Astrocyte (in vitro differentiated cells and primary cell): Measurements from ENCODE around the gene CHCHD6. TPM values are rescaled to one million over a fixed set of nuclear protein-coding genes. Genes with fewer than 3 reads are reported as not detected.

Experiments
- DNase-seq: peaks from one replicate; pipeline ENCODE4 v3.0.0-alpha.2; 2010; ENCODE audit warnings: low read depth
- FAIRE-seq: peaks from 2 replicates; lab custom pipeline; 2011; peaks lifted over from hg19 to GRCh38; lab: Jason Lieb, UNC
- H2AFZ ChIP-seq: 2 replicates; pipeline ENCODE4 v1.6.0; 2012; ENCODE audit warnings: low read depth, low read length, inconsistent platforms
- H3K27ac ChIP-seq: 2 replicates; pipeline ENCODE4 v1.5.1; 2011; ENCODE audit warnings: low read depth, low read length, inconsistent platforms
- H3K27me3 ChIP-seq: 2 replicates; pipeline ENCODE4 v1.6.0; 2011; ENCODE audit warnings: low read length, inconsistent platforms; ENCODE audit not compliant: insufficient read depth
- H3K36me3 ChIP-seq: 2 replicates; pipeline ENCODE4 v1.5.1; 2011; ENCODE audit warnings: low read length, inconsistent platforms; ENCODE audit not compliant: insufficient read depth
- H3K4me1 ChIP-seq: 2 replicates; pipeline ENCODE4 v1.5.1; 2011; ENCODE audit warnings: low read length, inconsistent platforms; ENCODE audit not compliant: insufficient read depth
- H3K4me2 ChIP-seq: 2 replicates; pipeline ENCODE4 v1.6.0; 2012; ENCODE audit warnings: low read length, inconsistent platforms
- H3K4me3 ChIP-seq: 2 replicates; pipeline ENCODE4 v1.5.1; 2011; ENCODE audit warnings: low read depth, mild to moderate bottlenecking, low read length, inconsistent platforms; ENCODE audit not compliant: insufficient read depth
- H3K79me2 ChIP-seq: 2 replicates; pipeline ENCODE4 v1.6.0; 2012; ENCODE audit warnings: mild to moderate bottlenecking, low read length, inconsistent platforms; ENCODE audit not compliant: insufficient read depth
- H3K9ac ChIP-seq: 2 replicates; pipeline ENCODE4 v1.6.0; 2012; ENCODE audit warnings: mild to moderate bottlenecking, low read length, inconsistent platforms
- H3K9me3 ChIP-seq: 2 replicates; pipeline ENCODE4 v1.5.1; 2012; ENCODE audit warnings: low read depth, mild to moderate bottlenecking, low read length, inconsistent platforms; ENCODE audit not compliant: insufficient read depth
- H4K20me1 ChIP-seq: 2 replicates; pipeline ENCODE4 v1.6.0; 2012; ENCODE audit warnings: low read length, inconsistent platforms; ENCODE audit not compliant: insufficient read depth
- H3K27ac Mint-ChIP-seq: one replicate; pipeline ENCODE4 v1.8.0; 2021; ENCODE audit warnings: mild to moderate bottlenecking, mixed read lengths; ENCODE audit not compliant: unreplicated experiment
- H3K27me3 Mint-ChIP-seq: one replicate; pipeline ENCODE4 v1.8.0; 2021; ENCODE audit warnings: low read depth, mixed read lengths; ENCODE audit not compliant: unreplicated experiment
- H3K36me3 Mint-ChIP-seq: one replicate; pipeline ENCODE4 v1.8.0; 2021; ENCODE audit warnings: low read depth, mixed read lengths; ENCODE audit not compliant: unreplicated experiment
- H3K4me1 Mint-ChIP-seq: one replicate; pipeline ENCODE4 v1.8.0; 2021; ENCODE audit warnings: low read depth, mixed read lengths; ENCODE audit not compliant: unreplicated experiment
- H3K4me3 Mint-ChIP-seq: one replicate; pipeline ENCODE4 v1.8.0; 2021; ENCODE audit warnings: mild to moderate bottlenecking, moderate library complexity, mixed read lengths; ENCODE audit not compliant: unreplicated experiment
- H3K9me3 Mint-ChIP-seq: one replicate; pipeline ENCODE4 v1.8.0; 2021; ENCODE audit warnings: mild to moderate bottlenecking, mixed read lengths; ENCODE audit not compliant: unreplicated experiment
- EZH2 ChIP-seq: IDR thresholded peaks from 2 replicates; pipeline ENCODE4 v1.6.1; 2012; ENCODE audit warnings: mild to moderate bottlenecking, low read length, inconsistent platforms; ENCODE audit not compliant: insufficient read depth
- total RNA-seq: library from RNA; stranded (reverse); gene quantifications from 2 replicates; pipeline ENCODE4 v1.2.1, GENCODE V29; 2021
- TF ChIP-seq, protein P1 (sequence below): IDR thresholded peaks from 2 replicates; pipeline ENCODE4 v1.5.1; 2011; ENCODE audit warnings: low read depth, mild to moderate bottlenecking, inconsistent platforms, low read length, moderate library complexity; ENCODE audit not compliant: insufficient read depth

CHCHD6 gene
- total RNA-seq, 1 donor from 2014 or later, result 21.1 TPM

DNA sequence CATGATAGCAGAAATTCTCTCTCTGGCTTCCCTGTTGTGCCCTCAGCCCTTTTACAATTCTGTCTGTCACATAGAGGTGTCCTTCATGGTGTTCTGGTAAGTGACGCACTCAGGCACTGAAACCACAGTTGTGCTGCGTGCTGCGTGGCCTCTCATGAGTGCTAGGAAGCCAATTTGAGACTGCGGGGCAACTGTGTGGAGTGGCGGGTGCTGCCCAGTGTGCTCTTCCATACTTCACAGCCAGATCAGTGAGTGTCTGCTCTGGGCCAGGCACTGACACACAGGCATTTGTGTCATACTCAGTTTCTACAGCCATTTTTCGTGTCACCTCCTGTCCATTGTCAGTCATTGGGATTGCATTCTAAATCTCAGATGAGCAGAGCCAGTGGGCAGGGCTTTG is 145.7 kb downstream of the CHCHD6 start:
- Mint-ChIP-seq H3K27ac (peak overlapping the region; percentile 81), H3K9me3 (no peaks in the 10 kb centered on the region), H3K36me3 (no peaks in the 10 kb centered on the region), H3K27me3 (peaks cover 3% of the 10 kb centered on the region), H3K4me1 (peaks cover 26% of the 10 kb centered on the region), H3K4me3 (no peak overlapping the region)
- Histone ChIP-seq H3K79me2 (no peaks in the 10 kb centered on the region), H3K27ac (no peak overlapping the region), H3K27me3 (no peaks in the 10 kb centered on the region), H3K4me1 (peaks cover 12% of the 10 kb centered on the region), H3K36me3 (no peaks in the 10 kb centered on the region), H3K4me3 (no peak overlapping the region), H3K9me3 (no peaks in the 10 kb centered on the region), H3K9ac (no peak overlapping the region), H4K20me1 (peaks cover 4% of the 10 kb centered on the region), H3K4me2 (no peak overlapping the region), H2AFZ (no peak overlapping the region)
- no peak for TF ChIP-seq EZH2
- TF ChIP-seq, protein P1, sequence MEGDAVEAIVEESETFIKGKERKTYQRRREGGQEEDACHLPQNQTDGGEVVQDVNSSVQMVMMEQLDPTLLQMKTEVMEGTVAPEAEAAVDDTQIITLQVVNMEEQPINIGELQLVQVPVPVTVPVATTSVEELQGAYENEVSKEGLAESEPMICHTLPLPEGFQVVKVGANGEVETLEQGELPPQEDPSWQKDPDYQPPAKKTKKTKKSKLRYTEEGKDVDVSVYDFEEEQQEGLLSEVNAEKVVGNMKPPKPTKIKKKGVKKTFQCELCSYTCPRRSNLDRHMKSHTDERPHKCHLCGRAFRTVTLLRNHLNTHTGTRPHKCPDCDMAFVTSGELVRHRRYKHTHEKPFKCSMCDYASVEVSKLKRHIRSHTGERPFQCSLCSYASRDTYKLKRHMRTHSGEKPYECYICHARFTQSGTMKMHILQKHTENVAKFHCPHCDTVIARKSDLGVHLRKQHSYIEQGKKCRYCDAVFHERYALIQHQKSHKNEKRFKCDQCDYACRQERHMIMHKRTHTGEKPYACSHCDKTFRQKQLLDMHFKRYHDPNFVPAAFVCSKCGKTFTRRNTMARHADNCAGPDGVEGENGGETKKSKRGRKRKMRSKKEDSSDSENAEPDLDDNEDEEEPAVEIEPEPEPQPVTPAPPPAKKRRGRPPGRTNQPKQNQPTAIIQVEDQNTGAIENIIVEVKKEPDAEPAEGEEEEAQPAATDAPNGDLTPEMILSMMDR, result no peak
- FAIRE-seq, result no peak
- DNase-seq, result no peak

DNA sequence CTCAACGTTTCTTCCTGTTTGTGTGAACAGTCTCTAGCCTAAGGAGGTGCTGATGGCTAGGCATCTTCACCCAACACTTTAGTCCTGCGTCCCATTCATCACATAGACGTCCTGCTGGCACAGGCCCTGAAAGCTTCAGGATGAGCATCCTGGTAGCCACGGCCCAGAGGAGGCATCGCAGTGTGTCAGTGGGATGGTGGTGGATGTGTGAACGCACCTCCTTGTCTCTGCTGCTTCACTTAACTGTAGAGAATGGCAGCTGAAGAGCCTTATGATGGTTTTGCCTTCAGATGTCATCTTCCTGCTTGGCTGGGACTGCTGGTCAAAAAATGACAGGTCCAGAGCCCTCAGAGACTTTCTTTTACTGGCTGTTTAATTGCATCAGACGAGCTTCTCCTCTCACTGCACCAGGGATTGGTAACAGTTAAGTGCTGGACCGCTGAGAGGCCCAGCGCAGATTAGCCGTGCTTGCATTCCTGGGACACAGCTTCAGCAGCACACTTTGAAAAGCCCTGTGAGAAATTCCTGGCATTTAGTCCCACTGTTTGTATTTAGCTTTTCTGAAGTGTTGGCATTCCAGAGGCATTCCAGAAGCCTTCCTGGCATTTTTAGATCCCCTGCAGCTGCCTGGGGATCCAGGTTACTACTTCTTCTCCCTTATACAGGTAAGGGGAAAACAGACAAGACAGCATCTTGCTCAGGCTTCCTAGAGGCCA is 146.5 kb downstream of the CHCHD6 start:
- TF ChIP-seq, protein P1, result no peak
- TF ChIP-seq EZH2, result no peak
- Histone ChIP-seq H3K4me1 (peaks cover 12% of the 10 kb centered on the region), H2AFZ (no peak overlapping the region), H4K20me1 (peaks cover 3% of the 10 kb centered on the region), H3K79me2 (no peaks in the 10 kb centered on the region), H3K27ac (no peak overlapping the region), H3K4me3 (no peak overlapping the region), H3K4me2 (peak overlapping the region; percentile 1), H3K9ac (no peak overlapping the region), H3K27me3 (no peaks in the 10 kb centered on the region), H3K9me3 (no peaks in the 10 kb centered on the region), H3K36me3 (no peaks in the 10 kb centered on the region)
- peaks cover 5% of the 10 kb centered on the region for H3K36me3 Mint-ChIP-seq
- H3K4me1 Mint-ChIP-seq, result peaks cover 25% of the 10 kb centered on the region
- peak overlapping the region; percentile 81 for H3K27ac Mint-ChIP-seq
- no peak overlapping the region for H3K4me3 Mint-ChIP-seq
- peaks cover 5% of the 10 kb centered on the region for H3K27me3 Mint-ChIP-seq
- DNase-seq (peak; percentile 74), FAIRE-seq (peak; percentile 37)
- H3K9me3 Mint-ChIP-seq, result no peaks in the 10 kb centered on the region

DNA sequence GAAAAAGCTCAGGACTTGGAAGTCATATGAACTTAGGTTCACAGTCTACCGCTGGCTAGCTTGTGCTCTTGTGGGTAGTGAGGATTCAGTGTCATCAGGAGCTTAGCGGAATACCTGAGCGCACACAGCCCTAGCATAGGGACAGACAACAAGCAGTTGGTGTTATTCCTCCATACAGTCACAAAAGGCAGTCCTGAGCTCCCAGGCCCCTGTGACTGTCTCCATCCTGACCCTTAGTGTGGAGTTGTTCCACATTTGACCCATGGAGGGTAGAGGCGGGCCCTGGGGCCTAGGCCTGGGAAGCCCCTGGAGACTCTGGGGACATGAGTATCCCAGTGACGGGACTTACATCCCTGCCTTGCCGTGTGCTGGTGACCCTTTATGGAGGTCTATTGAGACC is 147.3 kb downstream of the CHCHD6 start:
- peaks cover 8% of the 10 kb centered on the region for H3K36me3 Mint-ChIP-seq
- H3K4me1 Mint-ChIP-seq, result peaks cover 21% of the 10 kb centered on the region
- H3K9me3 Mint-ChIP-seq, result no peaks in the 10 kb centered on the region
- Histone ChIP-seq H3K79me2 (no peaks in the 10 kb centered on the region), H3K4me1 (peaks cover 12% of the 10 kb centered on the region), H3K9ac (no peak overlapping the region), H3K4me2 (no peak overlapping the region), H4K20me1 (peaks cover 3% of the 10 kb centered on the region), H3K4me3 (no peak overlapping the region), H3K27ac (no peak overlapping the region), H2AFZ (no peak overlapping the region), H3K9me3 (no peaks in the 10 kb centered on the region), H3K27me3 (no peaks in the 10 kb centered on the region), H3K36me3 (no peaks in the 10 kb centered on the region)
- FAIRE-seq (no peak), DNase-seq (no peak)
- no peak for TF ChIP-seq EZH2
- TF ChIP-seq, protein P1, result no peak
- H3K27ac Mint-ChIP-seq, result no peak overlapping the region
- peaks cover 5% of the 10 kb centered on the region for H3K27me3 Mint-ChIP-seq
- no peak overlapping the region for H3K4me3 Mint-ChIP-seq
